NOMO-1 treated with dmso at 0.1 percent for 144 hours (cell line): Measurements from ENCODE around the gene SPTBN4.
"Not testable (repeated sequence)": the region's sequence is repeated elsewhere in the genome, so short reads cannot be mapped to it uniquely, and the experiment has no call there.

Source experiments
- DNase-seq: peaks from one replicate; lab custom pipeline; 2025; ENCODE audit not compliant: unreplicated experiment; lab: John Stamatoyannopoulos, UW

The SPTBN4 gene

GRCh38 chr19:40585241-40585981 is 118.6 kb downstream of the SPTBN4 start:
- DNase-seq = peak; percentile 73

- DNase-seq = no peak
These were observed 119.2 kb downstream of the SPTBN4 start for GRCh38 chr19:40585982-40586422.

GRCh38 chr19:40586611-40587010 is 119.8 kb downstream of the SPTBN4 start:
- DNase-seq = no peak

- DNase-seq = no peak
These were observed 121.5 kb downstream of the SPTBN4 start for GRCh38 chr19:40588110-40588854.

- no peak for DNase-seq
These were observed 122.2 kb downstream of the SPTBN4 start for GRCh38 chr19:40588926-40589569.

- no peak for DNase-seq
These were observed 123.0 kb downstream of the SPTBN4 start for GRCh38 chr19:40589591-40590429.

- no peak for DNase-seq
These were observed 123.9 kb downstream of the SPTBN4 start for GRCh38 chr19:40590464-40591265.

- not testable (repeated sequence) for DNase-seq
These were observed 124.9 kb downstream of the SPTBN4 start for GRCh38 chr19:40591724-40592123.

GRCh38 chr19:40592170-40592569 is 125.4 kb downstream of the SPTBN4 start:
- DNase-seq = peak; percentile 24

GRCh38 chr19:40594255-40594654 is 127.5 kb downstream of the SPTBN4 start:
- no peak for DNase-seq

GRCh38 chr19:40594657-40595091 is 127.9 kb downstream of the SPTBN4 start:
- no peak for DNase-seq

GRCh38 chr19:40596608-40597328 is 130.0 kb downstream of the SPTBN4 start:
- no peak for DNase-seq

- no peak for DNase-seq
These were observed 130.6 kb downstream of the SPTBN4 start for GRCh38 chr19:40597329-40597838.

- peak; percentile 37 for DNase-seq
These were observed 131.5 kb downstream of the SPTBN4 start for GRCh38 chr19:40598121-40598917.

- DNase-seq = no peak
These were observed 132.1 kb downstream of the SPTBN4 start for GRCh38 chr19:40598918-40599307.

- DNase-seq = no peak
These were observed 132.6 kb downstream of the SPTBN4 start for GRCh38 chr19:40599331-40599901.

- no peak for DNase-seq
These were observed 133.2 kb downstream of the SPTBN4 start for GRCh38 chr19:40599902-40600569.
